GM12878 (cell line): ENCODE data around the gene CCSER2. TPM values are rescaled to one million over a fixed set of nuclear protein-coding genes. Genes with fewer than 3 reads are reported as not detected.

Experiments
- ATAC-seq: fragments of 200-7000 bp; cut with Tn5 transposase; 3 replicates; pipeline ENCODE4 v1.9.1; 2020; ENCODE audit warnings: mild to moderate bottlenecking, moderate library complexity
- BruUV-seq: library from RNA; stranded (reverse); fragments of 400-500 nt; replicated peaks from 2 replicates; lab custom pipeline; 2021; lab: Mats Ljungman, UMichigan
- CTCF ChIA-PET: fragments of 300-600 bp; sonication (Branson Sonifier 250); formaldehyde crosslinking; extraction: SDS; loops from one replicate; lab custom pipeline; 2021; ENCODE audit warnings: inconsistent platforms; lab: Yijun Ruan, JAX
- POLR2A ChIA-PET: fragments of 350-600 bp; formaldehyde crosslinking; extraction: SDS; loops from one replicate; lab custom pipeline; 2021; ENCODE audit warnings: inconsistent platforms; lab: Charles Lee
- RAD21 ChIA-PET: fragments of 300-600 bp; sonication (Branson Sonifier 250); formaldehyde crosslinking; loops from one replicate; lab custom pipeline; 2023; ENCODE audit warnings: antibody characterized with exemption; ENCODE audit not compliant: unreplicated experiment; lab: Charles Lee
- SMC1A ChIA-PET: fragments of 300-600 bp; sonication (Branson Sonifier 250); formaldehyde crosslinking; loops from one replicate; lab custom pipeline; 2023; ENCODE audit not compliant: unreplicated experiment, uncharacterized antibody; lab: Charles Lee
- DNase-seq: peaks from one replicate; pipeline ENCODE4 v3.0.0-alpha.2; 2011; ENCODE audit warnings: low read depth, low spot score
- FAIRE-seq: peaks from 3 replicates; lab custom pipeline; 2011; peaks lifted over from hg19 to GRCh38; lab: Jason Lieb, UNC
- H2AFZ ChIP-seq: 2 replicates; pipeline ENCODE4 v1.6.0; 2011; ENCODE audit warnings: low read depth, low read length, control low read depth; ENCODE audit not compliant: control insufficient read depth
- H3K27ac ChIP-seq: 2 replicates; pipeline ENCODE4 v1.5.1; 2011; ENCODE audit warnings: control low read depth; ENCODE audit not compliant: control insufficient read depth, insufficient read depth
- H3K27me3 ChIP-seq, 2 experiments: replicated peaks in 1 of 2; 2 replicates each; pipeline versions ENCODE4 v1.6.0 to v1.6.1; 2011; ENCODE audit warnings: low read length in 1 of 2; ENCODE audit not compliant: control insufficient read depth in 2 of 2, insufficient read depth in 2 of 2
- H3K36me3 ChIP-seq, 2 experiments: 2 replicates each; pipeline ENCODE4 v1.5.1; 2011; ENCODE audit warnings: low read length in 1 of 2; ENCODE audit not compliant: control insufficient read depth in 2 of 2, insufficient read depth in 2 of 2
- H3K4me1 ChIP-seq: 2 replicates; pipeline ENCODE4 v1.6.1; 2011; ENCODE audit warnings: mild to moderate bottlenecking, low read length, moderate library complexity, mixed read lengths; ENCODE audit not compliant: control insufficient read depth, insufficient read depth
- H3K4me2 ChIP-seq: 2 replicates; pipeline ENCODE4 v1.6.0; 2011; ENCODE audit warnings: control low read depth; ENCODE audit not compliant: control insufficient read depth, insufficient read depth
- H3K4me3 ChIP-seq: fragments of 200-600 bp; sonication (generic); 2 replicates; pipeline ENCODE4 v1.5.1; 2016
- H3K79me2 ChIP-seq: 2 replicates; pipeline ENCODE4 v1.6.0; 2011; ENCODE audit warnings: low read length; ENCODE audit not compliant: control insufficient read depth, insufficient read depth
- H3K9ac ChIP-seq: 2 replicates; pipeline ENCODE4 v1.8.0; 2011; ENCODE audit warnings: low read length, control low read depth, mixed read lengths; ENCODE audit not compliant: control insufficient read depth, insufficient read depth
- H3K9me3 ChIP-seq: replicated peaks from 3 replicates; pipeline ENCODE4 v1.5.1; 2011; ENCODE audit warnings: mild to moderate bottlenecking, low read length; ENCODE audit not compliant: control insufficient read depth, insufficient read depth
- H4K20me1 ChIP-seq: 2 replicates; pipeline ENCODE4 v1.6.0; 2011; ENCODE audit not compliant: control insufficient read depth, insufficient read depth
- BACH1 ChIP-seq: fragments of 450-650 bp; IDR thresholded peaks from 2 replicates; pipeline ENCODE4 v1.6.1; 2017; ENCODE audit warnings: mild to moderate bottlenecking, borderline replicate concordance
- EZH2 ChIP-seq: IDR thresholded peaks from 2 replicates; pipeline ENCODE4 v1.6.1; 2012; ENCODE audit warnings: low read depth, mild to moderate bottlenecking, control low read depth, inconsistent platforms, low read length, borderline replicate concordance; ENCODE audit not compliant: control insufficient read depth
- FOS ChIP-seq: IDR thresholded peaks from 3 replicates; pipeline ENCODE4 v1.6.1; 2011; ENCODE audit warnings: borderline replicate concordance; ENCODE audit not compliant: insufficient read length; ENCODE audit errors: extremely low read depth
- GABPA ChIP-seq: IDR thresholded peaks from 2 replicates; pipeline ENCODE4 v1.6.1; 2014; ENCODE audit warnings: antibody characterized with exemption, low read depth, mild to moderate bottlenecking, inconsistent platforms
- HDAC6 ChIP-seq: fragments of 200-600 bp; sonication (generic); IDR thresholded peaks from one replicate; pipeline ENCODE4 v1.8.0; 2017; ENCODE audit warnings: antibody characterized with exemption; ENCODE audit not compliant: unreplicated experiment
- JUND ChIP-seq: IDR thresholded peaks from 2 replicates; pipeline ENCODE4 v1.6.1; 2012; ENCODE audit warnings: low read depth, mild to moderate bottlenecking, low read length, improper control_type of control experiment, moderate library complexity
- MTA3 ChIP-seq: IDR thresholded peaks from 2 replicates; pipeline ENCODE4 v1.6.1; 2012; ENCODE audit warnings: low read length, inconsistent platforms, borderline replicate concordance
- MXI1 ChIP-seq: fragments of 150-350 bp; IDR thresholded peaks from 2 replicates; pipeline ENCODE4 v1.6.1; 2011; ENCODE audit warnings: low read depth, mild to moderate bottlenecking, inconsistent platforms, low read length, improper control_type of control experiment
- POLR2A ChIP-seq: IDR thresholded peaks from 2 replicates; pipeline ENCODE4 v1.6.1; 2011; ENCODE audit warnings: low read depth, mild to moderate bottlenecking, low read length
- RB1 ChIP-seq: fragments of 450-650 bp; formaldehyde crosslinking; IDR thresholded peaks from 2 replicates; pipeline ENCODE4 v1.6.1; 2017; ENCODE audit warnings: mild to moderate bottlenecking, borderline replicate concordance
- RBBP5 ChIP-seq: fragments of 200-600 bp; sonication (generic); conservative IDR thresholded peaks from 2 replicates; pipeline ENCODE4 v1.6.1; 2016
- SPI1 ChIP-seq: IDR thresholded peaks from 2 replicates; pipeline ENCODE4 v1.6.1; 2011; ENCODE audit warnings: low read depth, mild to moderate bottlenecking, low read length, moderate library complexity, borderline replicate concordance; ENCODE audit not compliant: insufficient read depth
- SUPT20H ChIP-seq: IDR thresholded peaks from 2 replicates; pipeline ENCODE4 v1.6.1; 2011; ENCODE audit warnings: low read depth, mild to moderate bottlenecking, low read length, moderate library complexity, borderline replicate concordance; ENCODE audit not compliant: control insufficient read depth
- WGBS: methylation state at CpG from one replicate; pipeline ENCODE4 v1.1.6; 2016; ENCODE audit warnings: low lambda C conversion rate; ENCODE audit not compliant: insufficient replicate concordance, insufficient coverage; ENCODE audit errors: missing lambda C conversion rate; 5-methylcytosine and 5-hydroxymethylcytosine counted together
- in situ Hi-C: fragments of 300-500 bp; cut with MboI; formaldehyde crosslinking; loops from 9 replicates; pipeline ENCODE4 v1.14.3; 2018; ENCODE audit warnings: mixed read lengths
- intact Hi-C: fragments of 100-400 bp; cut with micrococcal nuclease; formaldehyde crosslinking; loops from one replicate; pipeline ENCODE4 v1.14.2; 2022; ENCODE audit not compliant: unreplicated experiment
- polyA plus RNA-seq, 11 experiments: library from polyadenylated mRNA; depleted of rRNA in 4 of 11; unstranded in 6 of 11; stranded (reverse) in 5 of 11; fragments of >200 nt; fragmentation: Nextera tagmentation in 4 of 11; fragmentation: Illumina TruSeq in 1 of 11; extraction: Ambion mirVana in 4 of 11; extraction: Trizol in 1 of 11; gene quantifications; 1 replicate in 1 of 11; 2 replicates in 10 of 11; pipeline versions ENCODE4 v1.2.1 to v1.2.3, GENCODE V29; 2011 to 2016; ENCODE audit warnings: inconsistent platforms in 2 of 11, missing spikeins in 2 of 11, low read depth in 1 of 11
- total RNA-seq, 4 experiments: library from RNA; depleted of rRNA in 3 of 4; stranded (reverse); fragments of >200 nt in 3 of 4; fragmentation: Illumina TruSeq in 1 of 4; extraction: Trizol in 1 of 4; gene quantifications; 2 replicates each; pipeline versions ENCODE4 v1.2.1 to v1.2.3, GENCODE V29; 2013 to 2021
- TF ChIP-seq, protein P1 (sequence below): IDR thresholded peaks from 2 replicates; pipeline ENCODE4 v1.6.1; 2011; ENCODE audit warnings: borderline replicate concordance, low read depth, mild to moderate bottlenecking, moderate library complexity, mixed read lengths, low read length; ENCODE audit not compliant: insufficient read depth; ENCODE audit errors: extremely low read length
- TF ChIP-seq, protein P2 (sequence below): IDR thresholded peaks from 2 replicates; pipeline ENCODE4 v1.6.1; 2011; ENCODE audit warnings: low read depth, mild to moderate bottlenecking, low read length, moderate library complexity, borderline replicate concordance; ENCODE audit errors: extremely low read depth
- TF ChIP-seq, protein P3 (sequence below): fragments of 450-650 bp; conservative IDR thresholded peaks from 2 replicates; pipeline ENCODE4 v1.6.1; 2017; ENCODE audit warnings: mild to moderate bottlenecking, moderate library complexity
- TF ChIP-seq, protein P4 (sequence below): IDR thresholded peaks from 2 replicates; pipeline ENCODE4 v1.6.1; 2012; ENCODE audit warnings: low read depth, low read length, improper control_type of control experiment
- TF ChIP-seq, protein P5 (sequence below): fragments of 450-650 bp; IDR thresholded peaks from 2 replicates; pipeline ENCODE4 v1.6.1; 2014; ENCODE audit warnings: mild to moderate bottlenecking

CCSER2 gene
- total and polyA plus RNA-seq, 10 of the 15 experiments (the other 5 are each of a cell fraction or from before 2014, with no cell fraction given) = 4.7 to 18.8 (median 13.2) TPM

DNA sequence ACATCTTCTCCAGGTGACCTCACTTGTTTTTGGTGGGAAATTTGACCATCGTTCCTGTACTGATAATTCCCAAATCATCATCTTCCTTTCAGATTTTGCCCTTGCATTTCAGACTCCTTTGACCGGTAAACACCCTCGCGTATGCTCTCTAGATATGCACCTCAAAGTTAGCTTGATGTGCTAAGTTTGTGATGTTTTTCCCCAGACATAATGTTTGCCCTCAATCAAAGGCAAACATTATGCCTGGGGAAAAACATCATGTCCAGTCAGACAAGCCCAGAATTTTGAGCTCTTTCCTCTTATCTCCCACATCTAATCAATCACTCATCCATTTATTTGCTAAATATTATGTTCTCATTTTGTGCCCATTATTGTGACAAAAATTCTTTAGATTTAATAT lies 26.2 kb downstream of the CCSER2 start (continued):
- TF ChIP-seq EZH2 (no peak), SUPT20H (no peak), POLR2A (no peak), BACH1 (no peak), FOS (no peak)
- TF ChIP-seq, protein P1, sequence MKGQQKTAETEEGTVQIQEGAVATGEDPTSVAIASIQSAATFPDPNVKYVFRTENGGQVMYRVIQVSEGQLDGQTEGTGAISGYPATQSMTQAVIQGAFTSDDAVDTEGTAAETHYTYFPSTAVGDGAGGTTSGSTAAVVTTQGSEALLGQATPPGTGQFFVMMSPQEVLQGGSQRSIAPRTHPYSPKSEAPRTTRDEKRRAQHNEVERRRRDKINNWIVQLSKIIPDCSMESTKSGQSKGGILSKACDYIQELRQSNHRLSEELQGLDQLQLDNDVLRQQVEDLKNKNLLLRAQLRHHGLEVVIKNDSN = no peak
- TF ChIP-seq, protein P2, sequence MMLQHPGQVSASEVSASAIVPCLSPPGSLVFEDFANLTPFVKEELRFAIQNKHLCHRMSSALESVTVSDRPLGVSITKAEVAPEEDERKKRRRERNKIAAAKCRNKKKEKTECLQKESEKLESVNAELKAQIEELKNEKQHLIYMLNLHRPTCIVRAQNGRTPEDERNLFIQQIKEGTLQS = no peak

DNA sequence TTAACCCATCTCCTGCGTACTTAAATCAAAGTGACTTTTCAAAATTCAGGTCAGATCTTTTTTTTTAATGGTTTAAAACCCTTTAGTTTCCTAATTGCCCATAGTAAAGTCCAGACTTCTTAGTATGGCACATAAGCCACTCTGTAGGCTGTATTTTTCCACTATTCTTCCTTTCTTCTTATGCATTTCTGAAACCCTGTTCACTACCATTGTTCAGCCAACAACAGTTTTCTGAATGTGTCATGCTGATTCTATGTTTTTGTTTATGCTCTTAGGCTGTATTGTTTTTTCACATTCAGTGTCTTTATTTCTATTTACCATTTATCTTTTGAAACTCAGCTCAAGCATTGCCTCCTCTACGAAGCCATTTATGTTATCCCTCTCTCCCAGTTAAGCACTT lies 26.7 kb downstream of the CCSER2 start:
- ChIA-PET POLR2A (no interaction called here), SMC1A (interaction anchor here (1.5 kb wide), 1 partner anchor 26 kb away, joined by 6 read pairs; no protein-coding TSS in a partner anchor), RAD21 (no interaction called here), CTCF (interaction anchor here (0.7 to 6.2 kb wide), 6 partner anchors 8 to 181 kb away, joined by 3 to 71 read pairs (median 28); no protein-coding TSS in a partner anchor)
- no peak overlapping the region for H2AFZ ChIP-seq
- no peak overlapping the region for H3K9ac ChIP-seq
- H3K9me3 ChIP-seq = no peaks in the 10 kb centered on the region
- ATAC-seq (no peak), FAIRE-seq (no peak), DNase-seq (no peak)
- H4K20me1 ChIP-seq = no peaks in the 10 kb centered on the region
- no peaks in the 10 kb centered on the region for H3K79me2 ChIP-seq
- no peaks in the 10 kb centered on the region for H3K27me3 ChIP-seq
- intact Hi-C loops (no loop called here), in situ Hi-C loops (no loop called here)
- no TSS peak for BruUV-seq
- no peaks in the 10 kb centered on the region for H3K36me3 ChIP-seq
- H3K4me1 ChIP-seq = no peaks in the 10 kb centered on the region
- H3K27ac ChIP-seq = no peak overlapping the region
- no peak overlapping the region for H3K4me3 ChIP-seq
- H3K4me2 ChIP-seq = no peak overlapping the region
- 43% methylated on average over 2 of the region's 2 CpGs for WGBS
- TF ChIP-seq GABPA (no peak), HDAC6 (no peak), MTA3 (no peak), RB1 (no peak), MXI1 (no peak), JUND (no peak), SPI1 (no peak), RBBP5 (no peak)
- TF ChIP-seq, protein P3, sequence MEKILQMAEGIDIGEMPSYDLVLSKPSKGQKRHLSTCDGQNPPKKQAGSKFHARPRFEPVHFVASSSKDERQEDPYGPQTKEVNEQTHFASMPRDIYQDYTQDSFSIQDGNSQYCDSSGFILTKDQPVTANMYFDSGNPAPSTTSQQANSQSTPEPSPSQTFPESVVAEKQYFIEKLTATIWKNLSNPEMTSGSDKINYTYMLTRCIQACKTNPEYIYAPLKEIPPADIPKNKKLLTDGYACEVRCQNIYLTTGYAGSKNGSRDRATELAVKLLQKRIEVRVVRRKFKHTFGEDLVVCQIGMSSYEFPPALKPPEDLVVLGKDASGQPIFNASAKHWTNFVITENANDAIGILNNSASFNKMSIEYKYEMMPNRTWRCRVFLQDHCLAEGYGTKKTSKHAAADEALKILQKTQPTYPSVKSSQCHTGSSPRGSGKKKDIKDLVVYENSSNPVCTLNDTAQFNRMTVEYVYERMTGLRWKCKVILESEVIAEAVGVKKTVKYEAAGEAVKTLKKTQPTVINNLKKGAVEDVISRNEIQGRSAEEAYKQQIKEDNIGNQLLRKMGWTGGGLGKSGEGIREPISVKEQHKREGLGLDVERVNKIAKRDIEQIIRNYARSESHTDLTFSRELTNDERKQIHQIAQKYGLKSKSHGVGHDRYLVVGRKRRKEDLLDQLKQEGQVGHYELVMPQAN = no peak
- TF ChIP-seq, protein P4, sequence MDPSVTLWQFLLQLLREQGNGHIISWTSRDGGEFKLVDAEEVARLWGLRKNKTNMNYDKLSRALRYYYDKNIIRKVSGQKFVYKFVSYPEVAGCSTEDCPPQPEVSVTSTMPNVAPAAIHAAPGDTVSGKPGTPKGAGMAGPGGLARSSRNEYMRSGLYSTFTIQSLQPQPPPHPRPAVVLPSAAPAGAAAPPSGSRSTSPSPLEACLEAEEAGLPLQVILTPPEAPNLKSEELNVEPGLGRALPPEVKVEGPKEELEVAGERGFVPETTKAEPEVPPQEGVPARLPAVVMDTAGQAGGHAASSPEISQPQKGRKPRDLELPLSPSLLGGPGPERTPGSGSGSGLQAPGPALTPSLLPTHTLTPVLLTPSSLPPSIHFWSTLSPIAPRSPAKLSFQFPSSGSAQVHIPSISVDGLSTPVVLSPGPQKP = no peak
- TF ChIP-seq, protein P5, sequence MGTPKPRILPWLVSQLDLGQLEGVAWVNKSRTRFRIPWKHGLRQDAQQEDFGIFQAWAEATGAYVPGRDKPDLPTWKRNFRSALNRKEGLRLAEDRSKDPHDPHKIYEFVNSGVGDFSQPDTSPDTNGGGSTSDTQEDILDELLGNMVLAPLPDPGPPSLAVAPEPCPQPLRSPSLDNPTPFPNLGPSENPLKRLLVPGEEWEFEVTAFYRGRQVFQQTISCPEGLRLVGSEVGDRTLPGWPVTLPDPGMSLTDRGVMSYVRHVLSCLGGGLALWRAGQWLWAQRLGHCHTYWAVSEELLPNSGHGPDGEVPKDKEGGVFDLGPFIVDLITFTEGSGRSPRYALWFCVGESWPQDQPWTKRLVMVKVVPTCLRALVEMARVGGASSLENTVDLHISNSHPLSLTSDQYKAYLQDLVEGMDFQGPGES = no peak
